NCI-H345 (cell line): ENCODE results near the gene GOLIM4.
A peak's percentile ranks its signal among the peaks of the same experiment; 100 is the strongest.
"Not testable (repeated sequence)": the region's sequence is repeated elsewhere in the genome, so short reads cannot be mapped to it uniquely, and the experiment has no call there.

Experiments used
- DNase-seq: peaks from one replicate; lab custom pipeline; 2025; lab: John Stamatoyannopoulos, UW

The GOLIM4 gene

DNA sequence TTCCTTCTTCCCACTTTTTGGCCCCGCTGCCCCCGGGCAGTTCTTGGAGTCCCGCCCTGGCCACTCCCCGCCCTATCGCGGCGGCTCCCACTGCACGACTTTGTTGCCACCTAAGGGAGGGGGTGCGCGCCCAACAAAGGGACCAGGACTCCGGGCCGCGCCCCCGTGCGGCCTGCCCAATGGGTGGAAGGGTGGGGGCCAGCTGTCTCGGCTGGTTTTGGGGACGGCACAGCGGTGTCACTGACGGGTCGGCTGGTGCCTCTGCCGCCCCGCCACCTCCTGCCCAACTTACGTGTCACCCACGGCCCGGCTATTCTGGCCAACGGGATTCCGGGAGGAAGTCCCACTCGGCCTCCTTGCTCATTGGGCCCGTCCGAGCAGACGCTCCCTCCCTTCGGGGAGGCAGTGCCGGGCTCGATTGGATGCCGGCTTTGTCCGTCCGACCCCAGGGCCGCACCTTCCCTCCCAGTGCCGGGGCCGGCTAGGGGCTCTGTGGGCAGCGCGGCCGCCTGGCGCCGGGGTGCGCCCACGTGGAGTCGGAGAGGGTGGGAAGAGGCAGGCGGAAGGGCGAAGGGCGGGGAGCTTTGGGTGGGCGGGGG is at the start of gene GOLIM4:
GOLIM4 (minus strand) TSS at position 314 of the 599 bp plus-strand sequence. CDS start 639 bp downstream, outside the sequence.
- peak; percentile 87 for DNase-seq

DNA sequence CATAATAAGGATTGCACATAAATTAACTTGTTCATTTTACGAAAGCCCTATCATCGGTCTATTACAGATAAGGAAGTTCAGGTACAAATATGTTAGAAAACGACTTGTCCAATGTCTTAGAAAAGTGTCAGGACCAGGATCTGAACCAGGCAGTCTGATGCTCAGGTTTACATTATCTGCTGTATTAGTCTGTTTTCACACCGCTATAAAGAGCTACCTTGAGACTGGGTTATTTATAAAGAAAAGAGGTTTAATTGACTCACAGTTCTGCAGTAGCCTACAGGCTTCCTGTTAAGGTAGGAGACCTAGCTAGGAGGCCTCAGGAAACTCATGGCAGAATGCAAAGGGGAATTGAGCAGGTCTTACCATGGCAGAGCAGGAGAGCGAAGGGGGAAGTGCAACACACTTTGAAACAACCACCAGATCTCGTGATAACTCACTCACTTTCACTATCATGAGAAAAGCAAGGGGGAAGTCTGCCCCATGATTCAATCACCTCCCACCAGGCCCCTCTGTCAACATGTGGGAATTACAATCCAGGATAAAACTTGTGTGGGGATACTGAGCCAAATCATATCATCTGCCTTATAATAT is 45.8 kb upstream of the GOLIM4 start:
- no peak for DNase-seq

- no peak for DNase-seq
Measured at GRCh38 chr3:168139947-168140346, 44.2 kb upstream of the GOLIM4 start.

GRCh38 chr3:168138421-168138820 is 42.7 kb upstream of the GOLIM4 start:
- DNase-seq: no peak

GRCh38 chr3:168134931-168135330 is 39.2 kb upstream of the GOLIM4 start:
- DNase-seq: no peak

DNA sequence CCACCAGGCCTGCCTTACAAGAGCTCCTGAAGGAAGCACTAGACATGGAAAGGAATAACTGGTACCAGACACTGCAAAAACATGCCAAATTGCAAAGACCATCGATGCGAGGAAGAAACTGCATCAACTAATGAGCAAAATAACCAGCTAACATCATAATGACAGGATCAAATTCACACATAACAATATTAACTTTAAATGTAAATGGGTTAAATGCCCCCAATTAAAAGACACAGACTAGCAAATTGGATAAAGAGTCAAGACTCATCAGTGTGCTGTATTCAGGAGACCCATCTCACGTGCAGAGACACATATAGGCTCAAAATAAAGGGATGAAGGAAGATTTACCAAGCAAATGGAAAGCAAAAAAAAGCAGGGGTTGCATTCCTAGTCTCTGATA is 34.5 kb upstream of the GOLIM4 start:
- DNase-seq: not testable (repeated sequence)

- not testable (repeated sequence) for DNase-seq
Measured at GRCh38 chr3:168128463-168128862, 32.7 kb upstream of the GOLIM4 start.

- DNase-seq: no peak
Measured at GRCh38 chr3:168127466-168127865, 31.7 kb upstream of the GOLIM4 start.

DNA sequence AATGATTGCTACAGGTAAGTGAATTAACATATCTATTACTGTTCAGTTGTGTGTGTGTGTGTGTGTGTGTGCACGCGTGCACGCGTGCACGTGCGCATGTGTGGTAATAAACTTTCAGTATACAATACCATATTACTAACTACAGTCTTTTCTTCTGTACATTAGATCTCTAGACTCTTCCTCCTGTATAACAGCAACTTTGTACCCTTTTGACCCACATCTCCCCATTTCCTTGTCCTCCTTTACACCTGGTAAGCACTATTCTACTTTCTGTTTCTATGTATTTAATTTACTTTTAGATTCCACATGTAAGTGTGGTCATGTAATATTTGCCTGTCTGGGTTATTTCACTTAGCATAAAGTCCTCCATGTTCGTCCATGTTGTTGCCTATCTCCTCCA is 29.1 kb upstream of the GOLIM4 start:
- DNase-seq: no peak

DNA sequence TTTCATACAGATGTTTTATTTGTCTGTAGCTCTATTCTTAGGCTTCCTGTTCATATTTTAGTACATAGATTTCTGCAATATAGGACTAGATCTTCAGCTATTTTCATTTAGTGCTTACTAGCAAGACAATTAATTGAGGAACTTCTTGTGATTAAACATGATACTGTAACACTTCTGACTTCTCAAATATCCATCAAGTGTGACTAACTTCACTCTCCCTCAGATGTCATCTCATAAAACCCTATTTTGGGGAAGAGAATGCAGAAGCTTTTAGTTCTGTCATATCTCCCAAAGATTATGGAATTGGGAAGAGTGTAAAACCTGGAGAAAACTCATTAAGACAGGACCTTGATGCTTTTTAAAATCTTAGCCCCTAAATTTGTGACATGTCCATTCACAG is 28.6 kb upstream of the GOLIM4 start:
- no peak for DNase-seq

- no peak for DNase-seq
Measured at GRCh38 chr3:168123201-168124176, 27.8 kb upstream of the GOLIM4 start.

GRCh38 chr3:168121184-168122017 is 25.7 kb upstream of the GOLIM4 start:
- DNase-seq: no peak

- DNase-seq: no peak
Measured at GRCh38 chr3:168117853-168118313, 22.2 kb upstream of the GOLIM4 start.

GRCh38 chr3:168117059-168117458 is 21.3 kb upstream of the GOLIM4 start:
- peak; percentile 28 for DNase-seq

GRCh38 chr3:168116279-168116678 is 20.6 kb upstream of the GOLIM4 start:
- no peak for DNase-seq

GRCh38 chr3:168113848-168114247 is 18.1 kb upstream of the GOLIM4 start:
- no peak for DNase-seq

GRCh38 chr3:168112894-168113293 is 17.2 kb upstream of the GOLIM4 start:
- DNase-seq: no peak

DNA sequence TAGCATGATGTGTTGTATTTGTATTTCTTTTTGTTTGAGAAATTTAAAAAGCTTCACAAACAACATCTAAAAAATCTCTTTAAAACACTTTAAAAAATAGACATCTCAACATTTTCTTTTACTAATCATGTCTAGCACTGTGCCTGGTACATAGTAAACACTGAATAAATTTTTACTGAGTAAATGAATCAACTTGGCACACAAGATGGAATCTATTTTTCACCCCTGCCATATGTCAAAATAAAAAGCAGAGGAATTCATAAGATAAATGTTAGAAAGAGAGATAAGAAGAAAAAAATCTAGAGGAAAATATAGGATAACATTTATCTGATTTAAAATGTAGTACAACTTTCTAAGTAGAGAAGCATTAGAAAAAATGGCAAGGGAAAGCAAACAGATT is 8.6 kb upstream of the GOLIM4 start:
- DNase-seq: no peak

DNA sequence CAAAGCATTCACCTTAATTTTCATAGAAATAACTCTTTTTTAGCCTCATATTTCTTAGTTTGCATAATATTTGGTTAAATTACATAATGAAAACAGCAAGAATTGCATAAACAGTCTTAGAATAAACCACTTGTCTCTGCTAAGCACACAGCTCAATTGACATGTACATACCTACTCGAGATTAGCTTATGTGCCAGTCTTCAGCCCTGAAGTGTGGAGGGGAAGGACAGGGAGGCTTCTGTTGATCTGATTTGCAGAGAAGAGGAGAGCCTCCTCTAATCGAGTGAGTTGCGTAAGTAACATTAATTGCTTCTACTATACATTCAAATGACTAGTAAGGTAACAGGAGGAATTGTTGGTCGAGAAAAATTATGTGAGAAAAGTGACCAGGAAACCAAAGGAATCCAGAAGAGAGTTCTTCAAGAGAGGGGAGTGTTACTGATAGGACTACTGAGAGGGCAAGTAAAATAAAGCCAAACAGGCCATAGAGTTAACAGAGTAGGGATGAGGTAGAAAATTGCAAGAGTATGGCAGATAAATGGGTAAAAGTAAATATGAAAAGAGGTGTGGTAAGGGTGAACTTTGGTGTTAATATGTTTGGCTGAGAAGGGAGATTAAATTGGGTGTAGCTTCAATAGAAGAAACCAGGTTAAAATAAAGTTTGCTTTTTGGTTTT is 7.1 kb upstream of the GOLIM4 start:
- no peak for DNase-seq

DNA sequence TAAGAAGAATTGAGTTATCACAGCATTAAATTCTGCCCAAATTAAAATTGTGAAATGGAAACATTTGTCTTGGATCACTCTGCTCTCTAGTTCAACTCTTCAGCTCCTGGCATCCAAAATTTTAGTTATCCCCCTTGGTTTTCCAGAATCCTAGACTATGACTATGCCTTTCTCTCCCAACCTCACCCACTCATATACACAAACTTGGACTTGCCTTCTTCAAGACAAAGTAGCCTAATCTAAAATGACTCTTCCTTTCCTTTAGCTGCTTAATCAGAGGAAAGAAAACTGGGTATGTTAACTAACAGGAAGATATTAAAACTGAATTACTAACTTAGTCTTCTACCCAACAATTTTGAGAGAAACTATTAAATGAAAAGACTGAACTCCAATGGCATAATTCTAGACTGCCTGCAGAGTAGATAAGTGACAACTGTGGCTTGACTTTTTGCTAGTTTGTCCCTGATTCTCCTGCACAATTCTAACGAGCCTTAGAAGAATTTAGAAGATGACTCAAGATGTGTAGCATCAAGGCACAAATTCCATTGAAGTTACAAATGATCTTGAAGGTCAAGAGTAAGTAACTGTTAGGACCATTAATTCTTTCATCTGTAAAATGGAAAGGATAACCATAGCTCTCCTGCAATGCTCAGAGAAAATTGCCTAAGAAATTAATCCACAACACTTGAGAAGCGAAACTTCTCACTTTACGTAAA is 5.2 kb upstream of the GOLIM4 start:
- no peak for DNase-seq

DNA sequence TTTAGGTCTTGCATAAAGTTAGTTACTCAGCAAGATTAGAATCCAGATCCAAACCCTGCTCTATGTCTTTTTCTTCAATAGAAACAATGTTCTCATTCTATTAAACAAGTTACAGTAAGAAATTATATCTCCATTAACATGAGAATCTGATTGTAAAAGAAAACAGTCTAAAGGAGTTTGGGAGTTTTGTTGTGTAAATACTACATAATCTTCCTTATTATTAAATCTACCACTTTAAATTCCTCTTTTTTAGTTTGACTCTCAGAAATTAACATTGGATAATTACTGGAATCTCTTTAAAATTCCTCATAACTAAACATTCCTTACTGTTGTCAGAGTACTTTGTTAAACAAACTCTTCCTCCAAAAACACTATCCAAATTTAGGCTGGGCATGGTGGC is 1.7 kb upstream of the GOLIM4 start:
- no peak for DNase-seq
